Skeletal muscle satellite cell (primary cell): ENCODE results near the gene DHRSX.

Source experiments
- H3K27me3 ChIP-seq: 2 replicates; pipeline ENCODE4 v1.7.0; 2013; ENCODE audit warnings: low read length; ENCODE audit not compliant: control insufficient read depth, insufficient read depth
- H3K36me3 ChIP-seq: 2 replicates; pipeline ENCODE4 v1.7.0; 2013; ENCODE audit warnings: mild to moderate bottlenecking, control low read depth, low read length; ENCODE audit not compliant: insufficient read depth
- H3K4me1 ChIP-seq: 2 replicates; pipeline ENCODE4 v1.7.0; 2013; ENCODE audit warnings: low read length; ENCODE audit not compliant: control insufficient read depth, insufficient read depth
- H3K4me2 ChIP-seq: 2 replicates; pipeline ENCODE4 v1.7.0; 2013; ENCODE audit warnings: mild to moderate bottlenecking, low read length
- H3K4me3 ChIP-seq: 2 replicates; pipeline ENCODE4 v1.7.0; 2013; ENCODE audit warnings: low read length
- H3K9ac ChIP-seq: 2 replicates; pipeline ENCODE4 v1.7.0; 2013; ENCODE audit warnings: mild to moderate bottlenecking, low read depth, low read length, moderate library complexity
- H3K9me3 ChIP-seq: replicated peaks from 2 replicates; pipeline ENCODE4 v1.7.0; 2013; ENCODE audit warnings: mild to moderate bottlenecking, control low read depth, low read length

The DHRSX gene

GRCh38 chrX:2184089-2184488 is 316.7 kb downstream of the DHRSX start:
- H3K4me2 ChIP-seq: no peak overlapping the region
- H3K9me3 ChIP-seq: peaks cover 4% of the 10 kb centered on the region
- no peak overlapping the region for H3K9ac ChIP-seq
- H3K36me3 ChIP-seq: no peaks in the 10 kb centered on the region
- H3K27me3 ChIP-seq: no peaks in the 10 kb centered on the region
- H3K4me1 ChIP-seq: no peaks in the 10 kb centered on the region
- H3K4me3 ChIP-seq: no peak overlapping the region

DNA sequence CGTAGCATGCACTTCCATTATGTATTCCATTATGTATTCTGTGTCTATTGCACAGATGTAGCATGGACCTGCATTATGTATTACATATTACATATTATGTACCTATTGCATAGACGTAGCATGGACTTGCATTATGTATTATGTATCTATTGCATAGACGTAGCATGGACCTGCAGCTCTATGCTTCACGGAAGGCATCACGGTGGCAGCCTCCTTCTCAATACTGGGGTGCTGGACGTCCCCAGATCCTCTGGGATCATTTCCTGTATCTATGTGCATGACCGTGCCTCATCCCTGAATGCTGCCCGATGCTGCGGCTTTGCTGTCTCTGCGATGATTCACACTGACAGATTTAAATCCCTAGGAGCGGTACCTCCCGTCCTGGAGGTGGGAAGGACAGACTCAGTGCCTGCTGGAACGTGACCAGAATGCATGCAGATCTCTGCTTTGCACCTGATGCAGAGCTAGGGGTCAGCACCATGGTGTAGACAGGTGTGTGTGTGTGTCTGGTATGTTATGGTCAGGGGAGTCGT is 317.5 kb downstream of the DHRSX start:
- Histone ChIP-seq H3K36me3 (no peaks in the 10 kb centered on the region), H3K9ac (no peak overlapping the region), H3K27me3 (no peaks in the 10 kb centered on the region), H3K9me3 (peaks cover 4% of the 10 kb centered on the region), H3K4me3 (no peak overlapping the region), H3K4me1 (no peaks in the 10 kb centered on the region), H3K4me2 (no peak overlapping the region)

DNA sequence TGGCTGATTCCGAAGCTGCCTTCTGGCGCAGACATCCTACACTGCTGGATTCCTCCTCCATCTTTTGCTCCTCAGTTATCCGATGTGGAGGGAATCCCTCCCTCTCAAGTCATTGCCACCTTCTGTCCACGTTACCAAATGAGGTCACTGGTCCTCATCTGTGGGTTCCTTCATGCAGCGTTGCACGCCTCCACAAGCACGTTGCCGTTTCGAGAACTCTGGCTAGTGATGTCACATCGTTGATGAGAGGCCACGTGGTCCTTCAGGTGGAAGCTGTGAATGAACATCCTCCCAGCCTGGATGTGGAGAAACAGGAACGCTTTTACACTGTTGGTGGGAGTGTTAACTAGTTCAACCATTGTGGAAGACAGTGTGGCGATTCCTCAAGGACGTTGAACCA is 323.2 kb downstream of the DHRSX start:
- Histone ChIP-seq H3K4me2 (no peak overlapping the region), H3K27me3 (no peaks in the 10 kb centered on the region), H3K4me1 (no peaks in the 10 kb centered on the region), H3K9me3 (peaks cover 13% of the 10 kb centered on the region), H3K9ac (no peak overlapping the region), H3K4me3 (no peak overlapping the region), H3K36me3 (no peaks in the 10 kb centered on the region)

DNA sequence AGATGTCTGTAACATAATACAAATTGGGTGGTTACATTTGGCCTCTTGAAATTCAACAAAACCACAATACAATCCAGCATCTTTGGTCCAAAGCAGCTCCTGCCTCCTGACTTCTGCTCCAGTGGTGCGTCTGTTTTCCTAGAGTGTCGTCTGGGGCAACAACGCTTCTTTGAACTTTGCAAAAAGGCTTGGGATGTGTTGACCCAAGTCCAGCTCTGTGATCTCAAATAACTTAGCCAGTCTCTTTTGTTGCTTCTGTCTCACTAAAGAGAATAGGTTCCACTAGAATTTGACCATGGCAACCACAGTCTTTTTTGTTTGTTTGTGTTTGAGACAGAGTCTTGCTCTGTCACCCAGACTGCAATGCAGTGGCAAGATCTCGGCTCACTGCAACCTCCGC is 324.0 kb downstream of the DHRSX start:
- Histone ChIP-seq H3K4me2 (no peak overlapping the region), H3K4me3 (no peak overlapping the region), H3K9me3 (peaks cover 13% of the 10 kb centered on the region), H3K9ac (no peak overlapping the region), H3K4me1 (no peaks in the 10 kb centered on the region), H3K27me3 (no peaks in the 10 kb centered on the region), H3K36me3 (no peaks in the 10 kb centered on the region)

DNA sequence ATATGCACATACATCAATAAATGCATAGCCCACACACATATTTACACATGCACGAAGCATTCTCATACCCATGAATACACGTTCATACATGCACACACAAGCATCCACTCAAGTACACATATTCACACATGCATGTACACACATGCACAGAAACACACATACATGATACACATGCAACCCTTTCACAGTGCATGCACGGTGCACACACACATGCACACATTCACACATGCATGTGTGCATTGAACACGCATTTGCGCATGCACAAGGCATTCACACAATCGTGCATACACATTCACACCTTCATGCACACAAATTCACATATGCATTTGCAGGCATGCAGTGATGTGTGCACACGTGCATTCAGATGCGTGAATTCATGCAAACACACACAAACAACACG is 324.5 kb downstream of the DHRSX start:
- Histone ChIP-seq H3K4me1 (no peaks in the 10 kb centered on the region), H3K9ac (no peak overlapping the region), H3K9me3 (peaks cover 13% of the 10 kb centered on the region), H3K4me3 (no peak overlapping the region), H3K36me3 (no peaks in the 10 kb centered on the region), H3K27me3 (no peaks in the 10 kb centered on the region), H3K4me2 (no peak overlapping the region)

DNA sequence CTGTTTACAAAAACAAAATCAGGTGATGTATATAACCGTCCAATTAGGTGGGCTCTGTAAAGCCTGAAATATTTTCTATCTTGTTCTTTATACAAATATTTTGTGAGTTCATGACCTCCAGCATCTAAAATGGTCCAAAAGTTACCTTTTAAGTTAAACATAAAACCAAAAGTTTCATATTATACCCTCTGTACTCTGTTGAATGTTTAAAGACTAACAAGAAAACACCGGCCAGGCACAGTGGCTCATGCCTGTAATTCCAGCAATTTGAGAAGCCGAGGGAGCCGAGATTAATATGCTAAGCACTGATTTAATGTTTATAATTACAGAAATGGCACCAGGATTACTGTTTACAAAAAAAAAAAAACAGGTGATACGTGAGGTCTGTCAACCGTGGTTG is 328.4 kb downstream of the DHRSX start:
- H3K9ac ChIP-seq: no peak overlapping the region
- H3K36me3 ChIP-seq: no peaks in the 10 kb centered on the region
- H3K4me1 ChIP-seq: no peaks in the 10 kb centered on the region
- H3K27me3 ChIP-seq: no peaks in the 10 kb centered on the region
- peaks cover 13% of the 10 kb centered on the region for H3K9me3 ChIP-seq
- no peak overlapping the region for H3K4me2 ChIP-seq
- H3K4me3 ChIP-seq: no peak overlapping the region
